Measurements from ENCODE around the gene KLHL24.

DNA sequence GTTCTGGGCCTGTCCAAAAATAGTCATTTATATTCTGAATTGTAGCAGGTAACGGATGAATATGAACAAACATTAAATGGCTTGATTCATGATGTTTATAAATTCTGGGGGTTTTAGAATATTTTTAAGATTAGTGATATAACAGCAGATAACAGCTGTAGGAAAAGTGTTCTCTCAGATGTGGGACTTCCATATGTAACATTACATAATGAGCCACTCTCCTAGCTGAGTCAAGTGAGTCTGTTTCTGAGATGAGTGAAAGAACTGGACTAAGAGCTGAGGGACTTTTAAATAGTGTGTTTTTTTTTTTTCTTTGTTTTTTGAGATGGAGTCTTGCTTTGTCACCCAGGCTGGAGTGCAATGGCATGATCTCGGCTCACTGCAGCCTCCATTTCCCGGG lies 76.1 kb downstream of the KLHL24 start:
- TF ChIP-seq, protein P1, sequence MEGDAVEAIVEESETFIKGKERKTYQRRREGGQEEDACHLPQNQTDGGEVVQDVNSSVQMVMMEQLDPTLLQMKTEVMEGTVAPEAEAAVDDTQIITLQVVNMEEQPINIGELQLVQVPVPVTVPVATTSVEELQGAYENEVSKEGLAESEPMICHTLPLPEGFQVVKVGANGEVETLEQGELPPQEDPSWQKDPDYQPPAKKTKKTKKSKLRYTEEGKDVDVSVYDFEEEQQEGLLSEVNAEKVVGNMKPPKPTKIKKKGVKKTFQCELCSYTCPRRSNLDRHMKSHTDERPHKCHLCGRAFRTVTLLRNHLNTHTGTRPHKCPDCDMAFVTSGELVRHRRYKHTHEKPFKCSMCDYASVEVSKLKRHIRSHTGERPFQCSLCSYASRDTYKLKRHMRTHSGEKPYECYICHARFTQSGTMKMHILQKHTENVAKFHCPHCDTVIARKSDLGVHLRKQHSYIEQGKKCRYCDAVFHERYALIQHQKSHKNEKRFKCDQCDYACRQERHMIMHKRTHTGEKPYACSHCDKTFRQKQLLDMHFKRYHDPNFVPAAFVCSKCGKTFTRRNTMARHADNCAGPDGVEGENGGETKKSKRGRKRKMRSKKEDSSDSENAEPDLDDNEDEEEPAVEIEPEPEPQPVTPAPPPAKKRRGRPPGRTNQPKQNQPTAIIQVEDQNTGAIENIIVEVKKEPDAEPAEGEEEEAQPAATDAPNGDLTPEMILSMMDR (conservative IDR thresholded peaks at IDR 0.05), result no peak
- no peak for TF ChIP-seq ZFX (IDR thresholded peaks at IDR 0.05)
